HG02678 (cell line): ENCODE measurements around the gene C1QTNF6.

Experiments
- ATAC-seq: cut with Tn5 transposase; IDR thresholded peaks from one replicate; pipeline ENCODE4 v1.9.1; 2021; ENCODE audit warnings: mild to moderate bottlenecking, moderate library complexity; ENCODE audit not compliant: unreplicated experiment

The C1QTNF6 gene

DNA sequence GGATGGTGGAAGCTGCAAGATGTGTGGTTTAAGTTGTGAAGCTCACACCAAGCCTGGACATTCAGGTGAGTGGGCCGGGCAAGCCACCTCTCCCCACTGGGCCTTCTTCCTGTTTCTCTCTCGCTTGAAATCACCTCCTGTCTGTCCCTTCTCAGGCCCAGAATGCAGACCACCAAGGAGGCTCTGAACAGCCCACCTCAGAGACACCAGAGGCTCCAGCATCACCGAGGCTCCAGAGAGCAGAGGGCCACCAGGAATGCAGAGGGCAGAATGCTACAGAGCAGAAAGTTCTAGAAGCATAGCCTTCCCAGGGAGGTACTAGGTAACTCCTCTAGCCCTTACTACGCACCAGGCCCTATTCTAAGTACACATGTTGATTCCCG is 23.6 kb downstream of the C1QTNF6 start:
- ATAC-seq: no peak

DNA sequence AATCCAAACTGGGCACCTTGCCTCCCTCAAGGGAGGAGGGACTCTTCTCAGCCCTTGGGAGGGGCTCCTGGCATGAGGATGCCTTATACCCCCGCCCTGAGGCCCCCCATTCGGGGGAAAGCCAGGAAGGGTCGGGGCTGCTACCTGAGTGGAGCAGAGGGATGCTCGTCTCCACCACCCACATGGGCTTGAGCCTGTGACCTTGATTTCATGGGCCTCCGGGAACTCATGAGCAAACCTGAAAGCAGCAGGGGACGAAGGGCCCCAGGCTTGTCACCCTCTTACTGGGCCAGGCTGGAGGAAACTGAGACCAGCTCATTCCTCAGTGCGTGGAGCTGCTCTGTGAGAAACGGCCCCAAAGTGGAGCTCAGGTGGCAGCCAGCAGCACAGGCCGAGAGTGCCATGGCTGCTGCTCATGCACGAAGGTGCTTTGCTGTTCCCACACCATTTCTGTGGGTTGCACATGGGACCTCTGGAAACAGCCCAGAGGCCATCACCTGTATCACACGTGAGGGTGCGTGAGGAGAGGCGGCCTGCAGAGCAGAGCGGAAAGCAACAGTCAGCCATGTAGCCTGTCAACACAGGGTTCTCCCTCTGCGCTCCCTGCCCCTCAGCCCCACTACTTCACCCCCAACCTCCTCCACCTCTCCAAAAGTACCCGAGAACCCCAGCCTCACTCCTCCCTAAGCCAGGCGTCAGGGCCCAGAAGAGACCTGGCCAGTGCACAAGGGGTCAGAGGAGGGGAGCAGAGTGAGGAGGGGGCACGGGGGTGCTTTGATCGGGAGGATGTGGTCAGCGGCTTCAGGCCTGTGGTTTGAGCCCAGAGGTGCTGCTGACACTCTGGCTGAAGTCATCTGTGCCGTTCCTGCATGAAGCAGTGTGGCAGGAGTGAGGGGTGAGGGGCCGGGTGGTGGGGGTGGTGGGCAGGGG is 24.2 kb downstream of the C1QTNF6 start:
- peak; percentile 30 for ATAC-seq

- no peak for ATAC-seq
These were observed 25.0 kb downstream of the C1QTNF6 start for GRCh38 chr22:37163096-37163489.

DNA sequence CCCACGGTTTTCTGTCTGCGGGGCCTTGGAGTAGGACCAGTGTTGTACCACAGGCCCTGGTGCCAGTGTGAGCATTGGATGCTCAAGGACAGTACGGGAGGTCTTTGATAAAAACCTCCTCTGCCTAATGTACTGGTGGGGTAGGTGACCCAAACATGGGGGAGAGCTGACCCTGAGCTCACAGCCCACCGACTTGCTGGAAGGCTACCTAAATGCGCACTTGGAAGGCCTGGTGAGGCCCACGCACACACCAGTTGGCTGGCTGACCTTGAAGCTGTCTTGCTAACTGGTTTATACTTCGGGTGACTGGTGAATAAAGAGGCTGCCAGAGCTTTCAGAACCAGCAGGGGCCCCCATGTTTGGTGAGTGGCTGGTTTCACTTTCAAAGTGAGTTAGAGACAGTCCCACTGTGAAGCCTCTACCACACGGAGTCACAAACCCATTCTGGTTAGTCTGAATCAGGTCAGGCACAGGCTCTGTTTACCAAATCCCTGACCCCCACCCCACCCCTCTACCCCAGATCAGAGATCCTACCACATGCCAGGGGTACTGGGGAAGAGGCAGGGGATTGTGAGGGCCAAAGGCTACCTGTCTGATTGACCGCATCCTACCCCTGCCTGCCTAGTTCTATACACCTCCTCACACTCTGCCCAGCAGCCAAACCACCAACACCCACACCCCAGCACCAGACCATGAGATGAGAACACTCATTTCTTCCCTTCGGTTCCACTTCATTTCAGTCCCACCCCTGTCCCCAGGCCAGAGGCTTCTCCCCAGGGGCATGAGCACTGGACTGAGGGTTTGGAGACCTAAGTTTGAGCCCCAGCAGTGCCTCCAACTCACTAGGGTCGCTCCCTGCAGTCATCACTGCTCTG is 25.6 kb downstream of the C1QTNF6 start:
- ATAC-seq: peak; percentile 56

- no peak for ATAC-seq
These were observed 26.6 kb downstream of the C1QTNF6 start for GRCh38 chr22:37161443-37161842.

DNA sequence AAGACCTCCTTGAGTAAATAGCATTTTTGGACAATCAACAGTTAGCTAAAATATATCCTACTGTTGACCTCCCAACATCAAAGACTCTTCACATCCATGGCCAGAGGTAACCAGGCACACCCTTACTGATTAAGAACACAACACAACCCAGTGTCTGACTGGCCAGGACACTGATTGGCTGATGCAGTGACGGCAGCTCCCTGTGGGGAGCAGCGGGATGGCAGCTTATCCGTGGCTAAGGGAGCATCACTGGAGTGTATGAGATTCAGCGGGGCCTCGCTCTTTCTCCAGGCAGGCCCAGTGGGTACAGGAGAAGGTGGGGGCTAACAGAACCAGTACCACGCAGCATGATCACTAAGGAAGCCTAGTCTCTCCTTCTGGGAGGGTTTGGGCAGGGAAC is 28.0 kb downstream of the C1QTNF6 start:
- ATAC-seq: no peak

DNA sequence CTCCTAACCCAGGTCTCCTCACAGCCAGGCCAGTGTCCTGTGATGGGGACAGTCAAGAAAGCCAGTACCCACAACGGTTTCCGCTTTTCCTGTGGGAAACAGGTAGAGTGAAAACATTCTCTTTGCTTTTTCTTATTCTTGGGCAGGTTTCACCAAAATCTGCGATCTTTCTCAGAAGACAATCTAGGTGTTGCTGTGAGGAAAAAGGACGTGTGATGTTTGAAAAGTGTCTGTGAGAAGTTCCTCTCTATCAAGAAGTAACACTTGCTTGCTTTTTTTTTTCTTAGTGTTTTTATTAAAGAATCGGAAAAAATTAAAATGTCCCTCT is 29.1 kb downstream of the C1QTNF6 start:
- ATAC-seq: no peak

DNA sequence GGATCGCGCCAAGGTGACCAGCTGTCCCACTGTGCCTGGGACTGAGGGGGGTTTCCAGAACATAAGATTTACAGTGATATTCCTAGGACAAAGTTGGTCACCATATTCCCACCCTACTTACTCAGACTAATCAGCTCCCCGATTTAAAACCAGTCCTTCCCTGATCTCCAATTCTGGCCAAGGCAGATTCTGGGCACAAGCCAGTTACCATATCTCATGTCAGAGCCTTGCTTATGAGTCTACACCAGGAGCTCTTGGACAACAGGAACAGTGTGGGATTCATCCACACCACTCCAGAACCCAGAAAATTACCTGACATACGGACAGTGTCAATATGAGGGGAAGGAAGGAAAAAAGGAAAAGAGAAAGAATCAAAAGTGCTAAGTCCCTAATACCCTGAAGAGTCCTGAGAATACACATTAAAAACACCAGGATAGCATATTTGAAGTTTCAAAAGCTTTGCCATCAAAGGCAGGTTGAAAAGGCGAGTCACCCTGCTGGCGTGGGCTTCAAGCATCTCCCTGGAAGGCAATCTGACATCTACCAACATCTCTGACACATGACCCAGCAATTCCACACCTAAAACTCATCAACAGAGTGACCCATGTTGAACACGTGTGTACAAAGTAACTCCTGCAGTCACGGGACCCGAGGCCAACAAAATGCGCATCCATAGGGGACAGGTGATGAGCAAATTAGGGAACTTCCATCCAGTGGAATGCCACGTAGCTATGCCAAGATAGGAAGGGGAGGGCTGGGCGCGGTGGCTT is 30.3 kb downstream of the C1QTNF6 start:
- ATAC-seq: no peak

DNA sequence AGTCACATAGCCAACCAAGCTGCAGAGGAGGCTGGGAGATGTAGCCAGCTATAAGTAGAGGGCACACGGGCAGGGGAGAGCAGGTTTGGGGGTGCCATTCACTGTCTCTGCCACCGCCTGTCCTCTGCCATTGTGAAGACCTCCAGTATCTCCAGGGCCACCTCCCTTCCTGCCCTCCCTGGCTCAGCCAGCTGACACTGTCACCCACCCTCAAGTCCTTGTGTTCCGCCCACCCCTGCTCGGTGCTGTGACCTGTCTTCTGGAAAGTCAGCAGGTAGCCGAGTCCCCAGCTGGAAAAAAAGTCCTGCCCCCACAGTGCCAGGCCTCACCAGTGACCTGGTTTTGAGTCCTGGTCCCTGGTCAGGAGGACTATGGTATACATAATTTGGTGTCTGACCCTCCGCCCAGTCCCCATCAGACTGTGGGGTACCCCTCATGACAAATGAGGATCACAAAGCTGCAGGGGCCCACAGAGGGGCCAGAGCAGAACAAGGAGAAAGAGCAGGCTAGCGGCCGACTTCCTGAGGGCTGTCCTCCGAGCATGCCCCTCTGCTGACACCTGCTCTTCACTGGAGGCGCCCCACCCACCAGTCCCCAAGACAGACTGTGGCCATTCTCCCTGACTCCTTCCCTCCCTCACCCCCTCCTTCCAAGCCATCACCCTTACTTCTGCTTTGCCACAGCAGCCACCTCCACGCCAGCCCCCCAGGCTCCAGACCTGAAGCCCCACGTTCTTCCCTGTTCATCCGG is 31.2 kb downstream of the C1QTNF6 start:
- no peak for ATAC-seq

DNA sequence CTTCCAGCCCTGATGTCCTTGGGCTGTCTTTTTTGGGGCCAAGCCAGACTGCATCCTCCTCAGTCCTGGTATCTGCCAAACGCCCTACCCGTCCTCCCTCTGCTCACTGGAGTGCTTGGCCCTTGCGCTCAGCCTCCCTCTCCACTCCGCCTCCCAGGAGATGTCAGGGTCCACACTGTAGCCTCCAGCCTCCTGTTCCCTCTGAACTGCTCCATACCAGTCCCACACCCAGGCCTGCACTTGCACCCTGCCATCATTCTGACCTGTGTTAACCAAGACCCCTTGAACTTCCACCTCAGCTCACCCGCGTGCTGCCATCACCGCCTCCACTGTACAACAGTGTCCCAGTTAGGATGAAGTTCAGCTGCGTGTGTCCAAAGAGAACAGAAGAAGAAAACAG is 32.1 kb downstream of the C1QTNF6 start:
- ATAC-seq: no peak

GRCh38 chr22:37154925-37155712 is 32.9 kb downstream of the C1QTNF6 start:
- ATAC-seq: no peak

DNA sequence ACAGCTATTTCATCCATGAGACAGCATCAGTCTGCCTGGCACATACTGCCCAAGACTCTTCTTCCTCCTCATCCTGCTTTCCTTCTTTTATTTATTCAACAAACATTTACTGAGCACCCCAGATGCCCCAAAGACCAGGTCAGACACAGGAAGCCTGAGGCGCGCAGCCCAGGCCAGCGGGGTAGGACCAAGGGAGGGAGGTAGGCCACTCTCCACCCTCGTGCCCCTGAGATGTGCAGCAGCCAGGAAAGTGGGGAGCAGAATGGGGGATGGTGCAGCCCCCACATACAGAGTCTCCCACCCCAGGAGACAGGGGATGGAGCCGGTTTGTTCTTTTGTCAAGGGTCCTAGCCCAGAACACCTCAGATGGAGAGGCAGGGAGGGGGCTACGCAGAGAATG is 34.1 kb downstream of the C1QTNF6 start:
- no peak for ATAC-seq

GRCh38 chr22:37151401-37151800 is 36.6 kb downstream of the C1QTNF6 start:
- ATAC-seq: no peak

- ATAC-seq: no peak
These were observed 37.3 kb downstream of the C1QTNF6 start for GRCh38 chr22:37150701-37151100.

- ATAC-seq: no peak
These were observed 39.0 kb downstream of the C1QTNF6 start for GRCh38 chr22:37148742-37149665.

DNA sequence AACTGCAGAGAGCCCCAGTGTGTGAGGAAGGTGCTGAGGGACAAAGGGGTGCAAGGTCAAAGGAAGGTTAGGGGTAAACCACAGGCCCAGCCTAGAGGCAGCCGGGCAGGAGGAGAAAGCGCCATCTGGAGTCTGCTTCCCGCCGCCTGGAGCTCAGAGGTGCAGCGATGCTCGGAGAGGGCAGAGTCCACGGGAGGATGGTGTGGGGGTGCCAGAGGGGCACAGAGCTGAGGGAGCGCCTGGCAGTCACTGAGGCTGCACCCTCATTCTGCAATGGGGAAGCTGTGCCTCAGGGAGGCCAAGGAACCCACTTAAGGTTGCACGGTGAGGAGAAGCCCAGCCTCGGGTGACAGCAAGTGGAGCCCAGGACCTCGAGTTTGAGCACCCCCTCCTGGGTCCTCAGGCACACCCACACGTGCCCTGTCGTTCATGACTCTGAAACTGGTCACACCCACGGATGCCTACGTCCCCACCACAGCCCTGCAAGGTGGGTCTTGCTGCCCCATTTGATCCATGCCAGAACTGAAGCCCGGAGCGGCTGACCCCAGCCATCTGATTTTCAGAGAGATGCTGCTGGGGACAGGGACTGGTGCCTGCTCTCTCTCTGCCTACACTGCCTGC is 39.9 kb downstream of the C1QTNF6 start:
- no peak for ATAC-seq

GRCh38 chr22:37147186-37147990 is 40.7 kb downstream of the C1QTNF6 start:
- no peak for ATAC-seq
